GM12873 (cell line): Measurements from ENCODE around the gene KIRREL2.

ENCODE experiments used
- TF ChIP-seq, protein P1 (sequence below): IDR thresholded peaks from 2 replicates; pipeline ENCODE4 v1.5.1; 2012; ENCODE audit warnings: low read depth, mild to moderate bottlenecking, moderate library complexity, low read length, control low read depth; ENCODE audit not compliant: insufficient read depth; ENCODE audit errors: missing control alignments

KIRREL2 gene

DNA sequence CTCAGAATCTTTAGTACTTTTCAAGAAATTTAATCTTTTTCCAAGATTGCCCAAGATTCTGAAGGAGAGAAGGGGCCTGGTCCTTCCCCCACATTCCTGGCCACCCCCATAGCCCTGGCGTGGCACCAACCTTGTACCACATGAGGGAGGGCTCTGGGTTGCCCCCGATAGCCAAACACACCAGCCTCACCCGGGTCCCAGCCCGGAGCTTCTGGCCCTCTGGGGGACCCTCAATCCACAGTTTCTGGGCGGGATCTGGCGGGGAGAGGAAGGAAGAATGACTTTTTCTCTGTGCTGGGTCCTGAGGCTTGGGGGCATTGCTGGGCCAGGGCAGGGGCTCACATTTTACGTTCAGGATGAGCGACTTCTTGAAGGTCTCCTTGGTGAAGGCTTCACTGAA, 8.8 kb upstream of the KIRREL2 start:
- TF ChIP-seq, protein P1, sequence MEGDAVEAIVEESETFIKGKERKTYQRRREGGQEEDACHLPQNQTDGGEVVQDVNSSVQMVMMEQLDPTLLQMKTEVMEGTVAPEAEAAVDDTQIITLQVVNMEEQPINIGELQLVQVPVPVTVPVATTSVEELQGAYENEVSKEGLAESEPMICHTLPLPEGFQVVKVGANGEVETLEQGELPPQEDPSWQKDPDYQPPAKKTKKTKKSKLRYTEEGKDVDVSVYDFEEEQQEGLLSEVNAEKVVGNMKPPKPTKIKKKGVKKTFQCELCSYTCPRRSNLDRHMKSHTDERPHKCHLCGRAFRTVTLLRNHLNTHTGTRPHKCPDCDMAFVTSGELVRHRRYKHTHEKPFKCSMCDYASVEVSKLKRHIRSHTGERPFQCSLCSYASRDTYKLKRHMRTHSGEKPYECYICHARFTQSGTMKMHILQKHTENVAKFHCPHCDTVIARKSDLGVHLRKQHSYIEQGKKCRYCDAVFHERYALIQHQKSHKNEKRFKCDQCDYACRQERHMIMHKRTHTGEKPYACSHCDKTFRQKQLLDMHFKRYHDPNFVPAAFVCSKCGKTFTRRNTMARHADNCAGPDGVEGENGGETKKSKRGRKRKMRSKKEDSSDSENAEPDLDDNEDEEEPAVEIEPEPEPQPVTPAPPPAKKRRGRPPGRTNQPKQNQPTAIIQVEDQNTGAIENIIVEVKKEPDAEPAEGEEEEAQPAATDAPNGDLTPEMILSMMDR = no peak

- TF ChIP-seq, protein P1 = no peak
Measured at GRCh38 chr19:35848486-35848885, 8.2 kb upstream of the KIRREL2 start.

DNA sequence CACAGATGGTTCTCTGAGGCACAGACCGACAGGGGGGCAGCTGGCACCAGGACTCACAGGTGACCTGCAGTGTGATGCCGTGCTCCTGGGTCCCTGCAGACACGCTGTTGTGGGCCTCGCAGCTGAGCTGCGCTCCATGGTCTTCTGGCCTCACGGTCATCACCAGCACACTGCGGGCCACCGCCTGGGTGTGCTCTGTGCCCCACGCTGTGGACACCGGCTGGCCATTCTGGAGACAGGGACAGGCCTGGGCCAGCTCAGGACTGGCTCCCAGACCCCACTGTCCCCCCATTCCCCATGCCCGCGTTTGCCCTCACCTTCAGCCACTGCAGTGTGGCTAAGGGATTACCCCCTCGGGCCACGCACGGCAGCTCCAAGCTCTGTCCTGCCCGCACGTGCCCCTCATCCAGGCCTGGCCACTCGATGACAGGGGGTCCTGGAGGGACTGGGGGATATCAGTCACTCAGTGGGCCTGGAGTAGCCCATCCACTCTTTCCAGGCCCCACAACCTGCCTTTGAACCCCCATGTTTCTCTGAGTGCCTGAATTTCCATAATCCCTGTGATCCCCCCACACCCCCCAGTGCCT, 7.7 kb upstream of the KIRREL2 start:
- TF ChIP-seq, protein P1 = no peak

DNA sequence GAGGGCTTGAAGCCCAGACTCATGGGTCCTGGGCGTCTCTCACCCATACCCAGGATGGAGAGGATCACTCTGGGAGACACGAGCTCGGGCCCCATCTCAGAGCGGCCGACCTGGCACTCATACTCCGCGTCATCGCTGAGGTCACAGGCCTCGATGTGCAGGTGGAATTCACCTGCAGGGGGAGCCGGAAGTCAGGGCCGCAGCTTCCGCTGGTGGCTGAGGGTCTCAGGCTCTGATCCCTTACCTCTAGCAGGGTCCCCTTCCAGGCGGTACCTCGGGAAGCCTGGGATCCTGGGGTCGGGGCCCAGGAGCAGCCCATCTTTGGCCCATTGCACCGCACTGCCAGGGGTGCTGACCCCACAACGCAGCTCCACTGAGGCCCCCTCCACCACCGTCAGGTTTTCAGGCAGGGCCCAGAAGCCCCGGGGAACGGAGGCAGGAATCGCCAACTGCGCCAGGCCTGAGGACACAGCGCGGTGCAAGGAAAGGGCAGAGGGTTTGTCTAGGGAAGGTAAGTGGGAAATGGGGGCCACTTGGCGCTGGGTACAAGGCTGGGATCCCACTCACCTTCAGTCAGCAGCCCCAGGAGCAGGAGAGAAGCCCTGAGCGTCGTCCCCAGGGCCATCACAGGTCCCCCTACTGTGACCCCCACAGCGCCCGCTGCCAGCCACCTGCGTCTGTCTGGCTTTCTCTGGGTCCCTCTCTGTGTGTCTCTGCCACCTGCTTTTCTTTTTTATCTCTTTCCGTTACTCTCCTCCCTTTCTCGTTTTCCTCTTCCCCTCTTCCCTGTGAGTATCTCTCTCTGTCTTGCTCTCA, 5.3 kb upstream of the KIRREL2 start:
- TF ChIP-seq, protein P1 = peak; percentile 10

- TF ChIP-seq, protein P1 = no peak
Measured at GRCh38 chr19:35852029-35852780, 4.5 kb upstream of the KIRREL2 start, which contains the start of gene NPHS1. NPHS1 (minus strand) TSS chr19:35852504; CDS start chr19:35851837, 667 bp downstream.

- TF ChIP-seq, protein P1 = no peak
Measured at GRCh38 chr19:35853038-35853756, 3.5 kb upstream of the KIRREL2 start.
